ENCODE data around the gene ISLR2.

ISLR2 gene

DNA sequence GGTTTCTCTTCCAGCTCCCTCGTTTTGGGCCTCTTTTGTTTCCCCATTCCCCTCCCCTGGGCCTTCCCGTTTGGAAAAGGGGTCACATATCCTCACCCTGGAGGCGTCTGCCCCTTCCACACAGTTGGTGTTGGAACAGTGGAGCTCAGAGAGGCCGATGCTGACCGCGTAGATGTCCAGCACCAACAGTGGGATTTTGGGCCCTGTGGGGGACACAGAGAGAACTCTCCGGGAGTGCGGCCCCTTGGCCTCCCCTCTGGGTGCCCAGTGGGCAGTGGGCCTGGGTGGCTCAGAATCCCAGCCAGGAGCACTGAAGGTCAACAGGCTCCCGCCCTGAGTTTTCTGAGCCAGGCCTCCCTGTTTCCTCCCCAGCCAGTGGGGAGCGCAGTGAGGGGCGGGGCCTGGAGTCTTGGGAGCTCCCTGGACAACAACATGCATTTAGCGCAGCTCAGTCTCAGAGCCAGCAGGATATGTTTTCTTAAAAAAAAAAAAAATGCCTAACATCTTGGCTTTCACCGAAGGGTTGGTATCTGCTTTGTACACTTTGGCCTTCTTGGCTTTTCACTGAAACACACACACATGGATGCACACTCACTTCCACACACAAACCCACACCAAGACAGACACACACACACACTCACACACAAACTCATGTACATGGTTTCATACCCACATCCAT is 42.5 kb downstream of the ISLR2 start:
- peak overlapping the region; percentile 28; the same call in 1 of the 2 replicates for H3K27ac ChIP-seq (ENCODE audit: low read depth, low read length)
- no peaks in the 10 kb centered on the region for H3K36me3 ChIP-seq (ENCODE audit: insufficient read depth, low read length)
- no peaks in the 10 kb centered on the region for H3K79me2 ChIP-seq (ENCODE audit: control insufficient read depth, insufficient read depth, low read length, unreplicated experiment)
- H3K27me3 ChIP-seq (ENCODE audit: insufficient read depth, low read length) = no peaks in the 10 kb centered on the region
- peaks cover 30% of the 10 kb centered on the region for H3K4me1 ChIP-seq (ENCODE audit: control insufficient read depth, insufficient read depth, low read length, unreplicated experiment)
- H3K4me3 ChIP-seq (ENCODE audit: low read depth, low read length) = peak overlapping the region; percentile 70
- peak overlapping the region; percentile 99 for H2AFZ ChIP-seq (ENCODE audit: low read length, unreplicated experiment)

DNA sequence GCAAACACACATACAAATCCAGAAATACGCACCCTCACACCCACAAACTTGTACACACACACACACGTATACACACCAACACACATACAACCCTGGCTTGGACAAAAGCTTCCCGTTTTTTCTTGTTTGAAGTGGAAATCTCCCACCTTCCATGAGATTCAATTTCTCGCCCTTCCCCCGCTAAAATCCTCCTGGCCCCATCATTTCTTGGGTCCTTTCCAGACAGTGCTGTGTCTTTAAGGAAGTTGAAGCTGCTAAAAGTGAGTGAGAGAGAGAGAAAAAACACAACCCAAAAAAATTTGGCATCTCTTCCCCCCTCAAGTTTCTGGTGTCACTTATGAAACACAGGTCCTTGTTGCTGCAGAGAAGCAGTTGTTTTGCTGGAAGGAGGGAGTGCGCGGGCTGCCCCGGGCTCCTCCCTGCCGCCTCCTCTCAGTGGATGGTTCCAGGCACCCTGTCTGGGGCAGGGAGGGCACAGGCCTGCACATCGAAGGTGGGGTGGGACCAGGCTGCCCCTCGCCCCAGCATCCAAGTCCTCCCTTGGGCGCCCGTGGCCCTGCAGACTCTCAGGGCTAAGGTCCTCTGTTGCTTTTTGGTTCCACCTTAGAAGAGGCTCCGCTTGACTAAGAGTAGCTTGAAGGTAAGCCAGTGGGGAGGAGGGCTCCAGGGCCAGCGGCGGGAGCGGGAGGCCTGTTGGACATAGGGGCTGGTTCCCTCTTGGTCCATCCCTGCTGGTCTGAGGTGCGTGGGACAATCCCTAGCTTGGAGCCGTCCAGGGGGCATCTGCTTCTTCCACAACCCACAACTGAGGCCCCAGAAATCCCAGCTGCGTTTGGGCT is 43.2 kb downstream of the ISLR2 start, which contains the start of gene ISLR:
ISLR (plus strand) TSS at position 331 of the 839 bp plus-strand sequence. CDS start 1,149 bp downstream, outside the sequence.
- Histone ChIP-seq H3K79me2 (ENCODE audit: control insufficient read depth, insufficient read depth, low read length, unreplicated experiment) (no peaks in the 10 kb centered on the region), H3K4me1 (ENCODE audit: control insufficient read depth, insufficient read depth, low read length, unreplicated experiment) (peaks cover 38% of the 10 kb centered on the region), H3K36me3 (ENCODE audit: insufficient read depth, low read length) (no peaks in the 10 kb centered on the region), H3K27ac (ENCODE audit: low read depth, low read length) (peak within 1 kb of the TSS; percentile 28; the same call in 1 of the 2 replicates), H2AFZ (ENCODE audit: low read length, unreplicated experiment) (peak within 1 kb of the TSS; percentile 99), H3K4me3 (ENCODE audit: low read depth, low read length) (peak within 1 kb of the TSS; percentile 70), H3K27me3 (ENCODE audit: insufficient read depth, low read length) (no peaks in the 10 kb centered on the region)

DNA sequence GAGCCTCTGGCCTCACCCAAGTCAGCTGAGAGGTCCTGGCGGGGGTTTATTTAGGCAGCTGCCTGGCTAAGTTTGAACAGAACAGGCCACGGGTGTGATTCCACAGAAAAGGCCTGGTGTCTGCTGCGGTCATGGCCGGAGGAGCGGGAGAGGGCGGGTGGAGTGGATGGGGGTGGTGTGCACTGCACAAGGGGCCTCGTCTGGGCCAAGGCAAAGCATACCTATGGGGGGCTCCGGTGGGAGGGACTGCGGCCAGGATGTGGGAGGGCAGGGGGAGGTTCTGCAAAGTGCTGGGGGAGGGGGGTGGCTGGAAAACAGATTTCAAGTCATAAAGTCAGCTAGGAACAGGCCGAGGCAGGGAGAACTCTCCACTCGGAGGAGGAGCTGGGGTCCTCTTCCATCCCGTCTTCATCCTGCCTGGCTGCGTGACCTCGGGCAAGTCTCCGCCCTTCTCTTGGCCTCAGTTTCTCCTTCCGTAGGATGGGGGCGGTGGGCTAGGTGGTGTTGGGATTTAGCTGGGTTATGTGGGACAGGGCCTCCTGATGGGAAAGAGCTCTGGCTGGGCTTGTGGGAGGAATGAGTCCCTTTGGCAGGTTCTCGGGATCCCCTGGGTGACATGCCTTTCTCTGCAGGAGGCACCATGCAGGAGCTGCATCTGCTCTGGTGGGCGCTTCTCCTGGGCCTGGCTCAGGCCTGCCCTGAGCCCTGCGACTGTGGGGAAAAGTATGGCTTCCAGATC is 44.0 kb downstream of the ISLR2 start:
- Histone ChIP-seq H2AFZ (ENCODE audit: low read length, unreplicated experiment) (peak overlapping the region; percentile 99), H3K36me3 (ENCODE audit: insufficient read depth, low read length) (no peaks in the 10 kb centered on the region), H3K27me3 (ENCODE audit: insufficient read depth, low read length) (no peaks in the 10 kb centered on the region), H3K27ac (ENCODE audit: low read depth, low read length) (0 out of 2 replicates have a peak overlapping the region, but pooled peaks have one; percentile 10), H3K4me3 (ENCODE audit: low read depth, low read length) (peak overlapping the region; percentile 70), H3K79me2 (ENCODE audit: control insufficient read depth, insufficient read depth, low read length, unreplicated experiment) (no peaks in the 10 kb centered on the region), H3K4me1 (ENCODE audit: control insufficient read depth, insufficient read depth, low read length, unreplicated experiment) (peaks cover 45% of the 10 kb centered on the region)

DNA sequence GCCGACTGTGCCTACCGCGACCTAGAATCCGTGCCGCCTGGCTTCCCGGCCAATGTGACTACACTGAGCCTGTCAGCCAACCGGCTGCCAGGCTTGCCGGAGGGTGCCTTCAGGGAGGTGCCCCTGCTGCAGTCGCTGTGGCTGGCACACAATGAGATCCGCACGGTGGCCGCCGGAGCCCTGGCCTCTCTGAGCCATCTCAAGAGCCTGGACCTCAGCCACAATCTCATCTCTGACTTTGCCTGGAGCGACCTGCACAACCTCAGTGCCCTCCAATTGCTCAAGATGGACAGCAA is 44.5 kb downstream of the ISLR2 start:
- no peaks in the 10 kb centered on the region for H3K36me3 ChIP-seq (ENCODE audit: insufficient read depth, low read length)
- H3K4me1 ChIP-seq (ENCODE audit: control insufficient read depth, insufficient read depth, low read length, unreplicated experiment) = peaks cover 49% of the 10 kb centered on the region
- H2AFZ ChIP-seq (ENCODE audit: low read length, unreplicated experiment) = no peak overlapping the region
- H3K4me3 ChIP-seq (ENCODE audit: low read depth, low read length) = peak overlapping the region; percentile 70
- H3K27me3 ChIP-seq (ENCODE audit: insufficient read depth, low read length) = no peaks in the 10 kb centered on the region
- H3K79me2 ChIP-seq (ENCODE audit: control insufficient read depth, insufficient read depth, low read length, unreplicated experiment) = no peaks in the 10 kb centered on the region
- no peak overlapping the region for H3K27ac ChIP-seq (ENCODE audit: low read depth, low read length)

DNA sequence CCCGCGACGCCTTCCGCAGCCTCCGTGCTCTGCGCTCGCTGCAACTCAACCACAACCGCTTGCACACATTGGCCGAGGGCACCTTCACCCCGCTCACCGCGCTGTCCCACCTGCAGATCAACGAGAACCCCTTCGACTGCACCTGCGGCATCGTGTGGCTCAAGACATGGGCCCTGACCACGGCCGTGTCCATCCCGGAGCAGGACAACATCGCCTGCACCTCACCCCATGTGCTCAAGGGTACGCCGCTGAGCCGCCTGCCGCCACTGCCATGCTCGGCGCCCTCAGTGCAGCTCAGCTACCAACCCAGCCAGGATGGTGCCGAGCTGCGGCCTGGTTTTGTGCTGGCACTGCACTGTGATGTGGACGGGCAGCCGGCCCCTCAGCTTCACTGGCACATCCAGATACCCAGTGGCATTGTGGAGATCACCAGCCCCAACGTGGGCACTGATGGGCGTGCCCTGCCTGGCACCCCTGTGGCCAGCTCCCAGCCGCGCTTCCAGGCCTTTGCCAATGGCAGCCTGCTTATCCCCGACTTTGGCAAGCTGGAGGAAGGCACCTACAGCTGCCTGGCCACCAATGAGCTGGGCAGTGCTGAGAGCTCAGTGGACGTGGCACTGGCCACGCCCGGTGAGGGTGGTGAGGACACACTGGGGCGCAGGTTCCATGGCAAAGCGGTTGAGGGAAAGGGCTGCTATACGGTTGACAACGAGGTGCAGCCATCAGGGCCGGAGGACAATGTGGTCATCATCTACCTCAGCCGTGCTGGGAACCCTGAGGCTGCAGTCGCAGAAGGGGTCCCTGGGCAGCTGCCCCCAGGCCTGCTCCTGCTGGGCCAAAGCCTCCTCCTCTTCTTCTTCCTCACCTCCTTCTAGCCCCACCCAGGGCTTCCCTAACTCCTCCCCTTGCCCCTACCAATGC is 45.1 kb downstream of the ISLR2 start:
- Histone ChIP-seq H3K4me3 (ENCODE audit: low read depth, low read length) (no peak overlapping the region), H3K36me3 (ENCODE audit: insufficient read depth, low read length) (no peaks in the 10 kb centered on the region), H3K27ac (ENCODE audit: low read depth, low read length) (no peak overlapping the region), H3K27me3 (ENCODE audit: insufficient read depth, low read length) (no peaks in the 10 kb centered on the region), H3K4me1 (ENCODE audit: control insufficient read depth, insufficient read depth, low read length, unreplicated experiment) (peaks cover 56% of the 10 kb centered on the region), H2AFZ (ENCODE audit: low read length, unreplicated experiment) (no peak overlapping the region), H3K79me2 (ENCODE audit: control insufficient read depth, insufficient read depth, low read length, unreplicated experiment) (no peaks in the 10 kb centered on the region)

DNA sequence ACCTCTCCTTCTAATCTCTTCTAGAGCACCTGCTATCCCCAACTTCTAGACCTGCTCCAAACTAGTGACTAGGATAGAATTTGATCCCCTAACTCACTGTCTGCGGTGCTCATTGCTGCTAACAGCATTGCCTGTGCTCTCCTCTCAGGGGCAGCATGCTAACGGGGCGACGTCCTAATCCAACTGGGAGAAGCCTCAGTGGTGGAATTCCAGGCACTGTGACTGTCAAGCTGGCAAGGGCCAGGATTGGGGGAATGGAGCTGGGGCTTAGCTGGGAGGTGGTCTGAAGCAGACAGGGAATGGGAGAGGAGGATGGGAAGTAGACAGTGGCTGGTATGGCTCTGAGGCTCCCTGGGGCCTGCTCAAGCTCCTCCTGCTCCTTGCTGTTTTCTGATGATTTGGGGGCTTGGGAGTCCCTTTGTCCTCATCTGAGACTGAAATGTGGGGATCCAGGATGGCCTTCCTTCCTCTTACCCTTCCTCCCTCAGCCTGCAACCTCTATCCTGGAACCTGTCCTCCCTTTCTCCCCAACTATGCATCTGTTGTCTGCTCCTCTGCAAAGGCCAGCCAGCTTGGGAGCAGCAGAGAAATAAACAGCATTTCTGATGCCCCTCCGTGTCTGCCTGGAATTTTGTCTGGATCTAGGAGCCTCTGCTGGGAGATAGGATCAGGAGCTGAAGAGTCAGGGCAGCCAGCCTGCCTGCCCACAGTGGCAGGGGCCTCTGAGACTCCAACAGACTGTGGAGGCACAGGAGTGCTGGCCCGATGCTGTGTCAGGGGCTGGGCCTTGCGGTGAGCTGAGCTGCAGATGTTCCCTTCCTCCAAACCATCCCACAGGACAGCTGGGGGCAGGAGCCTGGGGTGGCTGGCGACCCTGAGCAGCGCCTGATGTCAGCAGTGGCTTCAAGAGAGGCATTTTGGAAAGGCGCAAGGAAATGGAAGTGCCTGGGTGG is 46.2 kb downstream of the ISLR2 start:
- H3K27ac ChIP-seq (ENCODE audit: low read depth, low read length) = no peak overlapping the region
- H3K27me3 ChIP-seq (ENCODE audit: insufficient read depth, low read length) = no peaks in the 10 kb centered on the region
- no peak overlapping the region for H3K4me3 ChIP-seq (ENCODE audit: low read depth, low read length)
- H3K79me2 ChIP-seq (ENCODE audit: control insufficient read depth, insufficient read depth, low read length, unreplicated experiment) = no peaks in the 10 kb centered on the region
- no peak overlapping the region for H2AFZ ChIP-seq (ENCODE audit: low read length, unreplicated experiment)
- H3K36me3 ChIP-seq (ENCODE audit: insufficient read depth, low read length) = no peaks in the 10 kb centered on the region
- peaks cover 59% of the 10 kb centered on the region for H3K4me1 ChIP-seq (ENCODE audit: control insufficient read depth, insufficient read depth, low read length, unreplicated experiment)

DNA sequence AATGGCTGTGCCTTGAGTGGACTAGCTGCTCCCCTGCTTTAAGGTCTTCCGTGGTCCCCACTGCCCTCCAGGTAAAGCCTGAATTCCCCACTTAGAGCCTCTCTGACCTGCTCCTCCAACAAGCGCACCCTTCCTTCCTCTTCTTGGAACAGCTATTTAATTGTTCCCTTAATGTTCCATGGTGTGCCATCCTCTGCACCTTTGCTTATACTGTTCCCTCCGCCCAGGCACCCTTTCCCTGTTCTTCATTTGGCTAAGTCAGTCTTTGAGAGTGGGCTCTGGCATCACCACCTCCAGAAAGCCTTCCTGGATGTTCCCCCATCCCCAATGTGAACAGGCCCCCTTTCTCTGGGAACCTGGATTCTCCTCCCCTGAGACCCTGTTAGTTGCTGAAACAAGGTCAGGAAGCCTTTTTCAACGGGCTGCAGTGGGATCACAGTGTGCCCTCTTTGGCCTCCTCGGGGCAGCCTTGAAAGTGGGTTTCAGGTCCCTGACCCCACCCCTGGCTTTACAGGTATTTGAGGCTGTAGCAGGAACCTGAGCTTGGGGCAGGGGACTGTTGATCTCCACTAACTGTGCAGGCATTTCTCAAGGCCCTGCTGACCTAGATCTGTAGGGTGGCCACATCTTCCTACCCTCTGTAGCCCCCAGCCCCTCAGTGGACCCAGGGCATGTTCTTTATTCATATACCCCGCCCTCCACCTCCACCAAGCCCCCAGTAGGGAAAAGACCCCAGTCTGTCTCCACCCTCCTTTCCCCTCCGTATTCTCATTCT is 48.1 kb downstream of the ISLR2 start:
- Histone ChIP-seq H3K36me3 (ENCODE audit: insufficient read depth, low read length) (no peaks in the 10 kb centered on the region), H2AFZ (ENCODE audit: low read length, unreplicated experiment) (no peak overlapping the region), H3K27ac (ENCODE audit: low read depth, low read length) (peak overlapping the region; percentile 51; the same call in 1 of the 2 replicates), H3K27me3 (ENCODE audit: insufficient read depth, low read length) (no peaks in the 10 kb centered on the region), H3K79me2 (ENCODE audit: control insufficient read depth, insufficient read depth, low read length, unreplicated experiment) (no peaks in the 10 kb centered on the region), H3K4me3 (ENCODE audit: low read depth, low read length) (no peak overlapping the region), H3K4me1 (ENCODE audit: control insufficient read depth, insufficient read depth, low read length, unreplicated experiment) (peaks cover 45% of the 10 kb centered on the region)

DNA sequence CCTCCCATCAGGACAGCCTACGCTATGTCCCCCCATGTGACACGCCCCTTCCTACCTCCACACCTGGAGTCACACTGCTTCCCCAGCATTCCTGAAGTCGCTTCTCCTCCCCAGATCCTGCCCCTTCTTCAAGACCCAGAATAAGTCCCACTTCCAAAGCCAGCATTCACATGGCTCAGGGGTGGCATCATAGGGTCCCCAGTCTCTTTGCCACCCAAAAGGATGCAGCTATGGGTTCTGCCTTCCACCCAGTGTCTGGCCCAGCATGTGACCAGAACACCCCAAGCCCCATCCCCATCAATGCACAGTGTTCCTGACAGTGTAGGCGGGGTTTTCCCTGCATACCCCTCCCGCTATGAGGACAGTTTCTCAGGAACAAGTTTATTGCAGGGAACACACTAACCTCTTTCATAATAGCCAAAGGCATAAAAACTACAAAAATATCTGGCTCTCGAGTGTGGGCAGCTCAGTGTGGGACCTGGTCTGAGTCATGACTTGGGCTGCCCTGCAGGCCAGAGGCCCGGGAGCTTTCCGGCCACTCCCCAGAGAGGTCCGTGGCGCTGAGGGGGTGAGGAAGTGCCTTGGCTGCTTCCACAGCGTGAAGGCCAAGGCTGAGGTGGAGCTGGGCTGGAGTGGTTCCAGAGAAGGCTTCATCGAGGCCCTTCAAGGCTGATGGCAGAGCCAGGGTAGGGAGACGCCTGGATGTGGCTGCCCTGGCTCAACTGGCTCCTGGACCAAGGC is 48.9 kb downstream of the ISLR2 start:
- Histone ChIP-seq H3K4me1 (ENCODE audit: control insufficient read depth, insufficient read depth, low read length, unreplicated experiment) (peaks cover 38% of the 10 kb centered on the region), H3K4me3 (ENCODE audit: low read depth, low read length) (no peak overlapping the region), H3K27me3 (ENCODE audit: insufficient read depth, low read length) (no peaks in the 10 kb centered on the region), H2AFZ (ENCODE audit: low read length, unreplicated experiment) (no peak overlapping the region), H3K27ac (ENCODE audit: low read depth, low read length) (peak overlapping the region; percentile 69), H3K79me2 (ENCODE audit: control insufficient read depth, insufficient read depth, low read length, unreplicated experiment) (no peaks in the 10 kb centered on the region), H3K36me3 (ENCODE audit: insufficient read depth, low read length) (no peaks in the 10 kb centered on the region)
